ENCODE data around the gene MSL2.
"Not testable (repeated sequence)": the region's sequence is repeated elsewhere in the genome, so short reads cannot be mapped to it uniquely, and the experiment has no call there.

MSL2 gene

GRCh38 chr3:136166507-136166906 lies 29.6 kb downstream of the MSL2 start:
- H3K4me1 ChIP-seq = peaks cover 0 to 66% (median 16%) of the 10 kb centered on the region in 4 donors
- DNase-seq = no peak
- TF ChIP-seq CTCF (IDR thresholded peaks at IDR 0.05) = no peak
- H3K4me3 ChIP-seq = no peak overlapping the region
- no peaks in the 10 kb centered on the region for H3K36me3 ChIP-seq
- H3K9me3 ChIP-seq = no peaks in the 10 kb centered on the region
- intact Hi-C loops (cut with DNase I; ENCODE audit: low total_unique reads) = no loop called here
- H3K27ac ChIP-seq = no peak overlapping the region
- H3K27me3 ChIP-seq = no peaks in the 10 kb centered on the region

GRCh38 chr3:136163607-136164006 lies 32.5 kb downstream of the MSL2 start:
- peaks cover 0 to 55% (median 13%) of the 10 kb centered on the region in 4 donors for H3K4me1 ChIP-seq
- H3K36me3 ChIP-seq; H3K4me3 ChIP-seq; DNase-seq; H3K27ac ChIP-seq; H3K27me3 ChIP-seq; H3K9me3 ChIP-seq; intact Hi-C loops (cut with DNase I; ENCODE audit: low total_unique reads): not testable (repeated sequence)

GRCh38 chr3:136162322-136162721 lies 33.8 kb downstream of the MSL2 start:
- TF ChIP-seq CTCF (IDR thresholded peaks at IDR 0.05) = no peak
- peaks cover 0 to 55% (median 13%) of the 10 kb centered on the region in 4 donors for H3K4me1 ChIP-seq

GRCh38 chr3:136161516-136161915 lies 34.6 kb downstream of the MSL2 start:
- TF ChIP-seq CTCF (IDR thresholded peaks at IDR 0.05) = no peak
- intact Hi-C loops (cut with DNase I; ENCODE audit: low total_unique reads) = no loop called here
- no peak for DNase-seq
- no peaks in the 10 kb centered on the region for H3K9me3 ChIP-seq
- no peaks in the 10 kb centered on the region for H3K36me3 ChIP-seq
- no peak overlapping the region for H3K27ac ChIP-seq
- no peaks in the 10 kb centered on the region for H3K27me3 ChIP-seq
- H3K4me3 ChIP-seq = no peak overlapping the region
- H3K4me1 ChIP-seq = peaks cover 0 to 54% (median 11%) of the 10 kb centered on the region in 4 donors

More at GRCh38 chr3:136162322-136162721, 33.8 kb downstream of the MSL2 start:
- no peak for DNase-seq
- H3K4me3 ChIP-seq = no peak overlapping the region
- no peaks in the 10 kb centered on the region for H3K27me3 ChIP-seq
- H3K36me3 ChIP-seq = no peaks in the 10 kb centered on the region
- intact Hi-C loops (cut with DNase I; ENCODE audit: low total_unique reads) = no loop called here
- H3K9me3 ChIP-seq = no peaks in the 10 kb centered on the region
- H3K27ac ChIP-seq = no peak overlapping the region

- Histone ChIP-seq H3K27ac (no peak overlapping the region), H3K4me1 (peaks cover 0 to 39% (median 3%) of the 10 kb centered on the region in 4 donors), H3K4me3 (no peak overlapping the region), H3K27me3 (no peaks in the 10 kb centered on the region), H3K9me3 (no peaks in the 10 kb centered on the region), H3K36me3 (peaks cover 0 to 15% (median 15%) of the 10 kb centered on the region in 3 donors)
- DNase-seq = no peak
- intact Hi-C loops (cut with DNase I; ENCODE audit: low total_unique reads) = no loop called here
- no peak for TF ChIP-seq CTCF (IDR thresholded peaks at IDR 0.05)
Measured at GRCh38 chr3:136152963-136153362, 43.2 kb downstream of the MSL2 start.

- H3K27me3 ChIP-seq = no peaks in the 10 kb centered on the region
- H3K4me3 ChIP-seq = no peak overlapping the region
- intact Hi-C loops (cut with DNase I; ENCODE audit: low total_unique reads) = no loop called here
- peaks cover 0 to 15% (median 15%) of the 10 kb centered on the region in 3 donors for H3K36me3 ChIP-seq
- peaks cover 0 to 42% (median 3%) of the 10 kb centered on the region in 4 donors for H3K4me1 ChIP-seq
- H3K9me3 ChIP-seq = no peaks in the 10 kb centered on the region
- TF ChIP-seq CTCF (IDR thresholded peaks at IDR 0.05) = no peak
- DNase-seq = no peak
- no peak overlapping the region for H3K27ac ChIP-seq
Measured at GRCh38 chr3:136152176-136152843, 43.8 kb downstream of the MSL2 start.

All from tibial artery (tissue), 4 donors.